UCSD-AML1 (cell line): ENCODE results near the gene LSS.
"Not testable (repeated sequence)": the region's sequence is repeated elsewhere in the genome, so short reads cannot be mapped to it uniquely, and the experiment has no call there.

ENCODE experiments used
- DNase-seq: peaks from one replicate; lab custom pipeline; 2025; ENCODE audit not compliant: unreplicated experiment; lab: John Stamatoyannopoulos, UW

The LSS gene

GRCh38 chr21:46206163-46207005, 22.2 kb downstream of the LSS start:
- no peak for DNase-seq

- no peak for DNase-seq
These were observed 22.8 kb downstream of the LSS start for GRCh38 chr21:46205766-46206162.

DNA sequence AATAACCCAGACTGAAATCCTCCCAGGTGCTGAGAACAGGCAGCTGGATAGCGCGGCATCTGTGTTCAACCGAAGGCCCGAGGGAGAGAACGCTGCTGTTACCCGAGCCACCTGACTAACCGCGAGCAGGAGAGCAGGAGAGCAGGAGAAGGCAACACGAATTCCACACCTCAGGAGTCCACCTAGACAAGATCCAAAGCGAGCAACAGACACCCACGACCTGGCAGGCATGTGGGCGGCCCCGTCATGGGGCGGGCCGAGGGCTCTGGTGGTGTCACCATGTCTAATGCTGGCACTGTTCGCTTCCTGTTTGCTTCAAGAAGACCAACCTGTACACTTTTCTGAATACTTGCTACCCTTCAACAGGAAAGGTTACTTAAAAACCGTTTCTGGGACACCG, 23.4 kb downstream of the LSS start:
- no peak for DNase-seq

DNA sequence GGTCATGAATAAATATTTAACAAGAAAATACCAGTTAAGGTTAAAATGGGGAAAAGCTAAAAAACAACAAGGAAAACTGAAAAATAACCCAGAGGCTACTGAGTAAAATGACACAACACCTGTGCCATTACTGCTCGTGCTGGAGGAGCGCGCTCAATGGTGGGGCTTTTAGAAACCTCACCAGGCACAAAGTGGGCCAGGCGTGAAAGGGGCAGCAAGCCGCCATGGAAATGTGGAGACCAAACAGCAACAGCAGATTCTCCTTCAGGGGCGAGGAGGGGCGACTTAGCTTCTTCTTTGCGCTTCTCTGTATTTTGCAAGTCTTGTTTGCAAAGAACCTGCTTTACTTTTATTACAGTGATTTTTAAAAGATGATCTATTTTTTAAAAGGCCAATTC, 25.4 kb downstream of the LSS start:
- DNase-seq: no peak

DNA sequence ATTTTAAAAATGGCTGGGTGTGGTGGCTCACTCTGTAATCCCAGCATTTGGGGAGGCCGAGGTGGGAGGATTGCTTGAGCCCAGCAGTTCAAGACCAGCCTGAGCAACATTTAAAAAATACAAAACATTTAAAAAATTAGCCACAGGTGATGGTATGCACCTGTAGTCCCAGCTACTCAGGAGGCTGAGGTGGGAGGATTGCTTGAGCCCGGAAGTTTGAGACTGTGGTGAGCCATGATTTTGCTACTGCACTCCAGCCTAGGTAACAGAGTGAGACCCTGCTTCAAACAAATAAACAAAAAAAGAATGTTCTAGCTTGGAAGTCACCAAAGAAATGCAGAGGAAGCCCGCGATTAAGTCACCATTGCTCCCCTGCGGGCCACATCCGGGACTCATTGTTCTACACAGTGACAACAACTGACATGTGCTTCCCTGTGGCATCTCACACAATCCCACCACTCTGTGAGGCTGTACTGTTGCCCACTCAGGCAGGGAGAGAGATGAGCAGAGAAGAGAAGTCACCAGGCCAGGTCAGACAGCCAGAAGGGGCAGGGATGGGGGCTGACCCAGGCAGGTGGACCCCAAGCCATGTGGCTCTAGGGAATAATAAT, 25.9 kb downstream of the LSS start:
- DNase-seq: no peak

GRCh38 chr21:46200877-46201803, 27.4 kb downstream of the LSS start:
- DNase-seq: not testable (repeated sequence)

DNA sequence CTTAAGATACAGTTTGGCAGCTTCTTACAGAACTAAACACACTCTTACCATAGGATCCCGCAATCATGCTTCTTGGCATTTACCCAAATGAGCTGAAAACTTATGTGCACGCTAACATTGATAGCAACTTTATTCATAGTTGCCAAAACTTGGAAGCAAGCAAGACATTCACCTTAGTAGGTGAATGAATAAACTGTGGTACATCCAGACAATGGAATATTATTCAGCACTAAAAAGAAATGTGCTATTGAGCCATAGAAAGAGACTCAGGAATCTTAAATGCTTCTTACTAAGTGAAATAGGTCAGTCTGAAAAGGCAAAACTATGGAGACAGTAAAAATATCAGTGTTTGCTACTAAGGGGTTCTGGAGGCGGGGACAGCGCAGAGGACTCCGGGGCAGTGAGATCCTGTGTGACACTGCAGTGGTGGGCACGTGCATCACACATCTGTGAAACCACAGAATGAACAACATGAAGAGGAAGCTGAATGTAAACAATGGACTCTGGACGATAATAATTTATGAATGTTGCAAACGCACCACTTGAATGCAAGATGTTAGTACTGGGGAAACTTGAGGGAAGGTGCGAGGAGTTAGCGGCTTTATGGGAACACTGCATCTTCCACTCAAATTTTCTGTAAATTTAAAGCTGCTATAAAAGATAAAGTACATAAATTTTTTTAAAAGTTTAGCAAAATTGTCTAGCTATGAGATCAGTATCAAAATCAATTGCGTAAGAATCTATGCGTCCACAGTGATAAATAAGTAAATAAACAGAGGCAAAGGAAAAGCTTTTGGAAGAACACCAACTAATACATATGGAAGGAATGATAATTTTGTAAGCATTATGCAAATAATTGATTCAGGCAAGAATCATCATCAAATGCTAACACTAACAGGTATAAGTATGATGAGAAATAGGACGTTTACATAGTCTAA, 28.9 kb downstream of the LSS start:
- DNase-seq: no peak

GRCh38 chr21:46196733-46197132, 31.8 kb downstream of the LSS start:
- no peak for DNase-seq

GRCh38 chr21:46195595-46196195, 32.9 kb downstream of the LSS start:
- DNase-seq: no peak

- no peak for DNase-seq
These were observed 33.9 kb downstream of the LSS start for GRCh38 chr21:46194374-46195334.

DNA sequence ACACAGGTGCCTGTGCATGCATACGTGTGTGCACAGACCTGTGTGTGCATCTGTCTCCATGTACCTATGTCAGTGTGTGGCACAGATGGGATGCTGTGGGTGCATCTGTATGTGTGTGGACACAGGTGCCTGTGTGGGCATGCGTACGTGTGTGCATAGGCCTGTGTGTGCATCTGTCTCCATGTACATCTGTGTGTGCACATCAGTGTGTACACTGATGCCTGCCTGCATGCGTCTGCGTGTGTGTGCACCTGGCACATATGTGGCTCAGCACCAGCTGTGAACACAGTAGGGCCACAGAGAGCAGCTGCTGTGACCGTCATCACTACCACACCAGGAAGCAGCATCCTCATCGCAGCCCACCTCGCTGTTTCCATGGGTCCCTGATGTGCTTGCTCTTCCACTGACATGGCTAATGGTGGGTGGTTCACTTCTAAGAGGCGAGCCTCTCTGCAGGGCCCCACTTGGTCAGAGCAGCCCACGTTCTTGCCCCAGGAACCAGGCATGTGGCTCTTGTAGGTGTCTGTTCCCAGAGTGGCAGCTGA, 34.7 kb downstream of the LSS start:
- no peak for DNase-seq

GRCh38 chr21:46191686-46192575, 36.6 kb downstream of the LSS start:
- DNase-seq: no peak

DNA sequence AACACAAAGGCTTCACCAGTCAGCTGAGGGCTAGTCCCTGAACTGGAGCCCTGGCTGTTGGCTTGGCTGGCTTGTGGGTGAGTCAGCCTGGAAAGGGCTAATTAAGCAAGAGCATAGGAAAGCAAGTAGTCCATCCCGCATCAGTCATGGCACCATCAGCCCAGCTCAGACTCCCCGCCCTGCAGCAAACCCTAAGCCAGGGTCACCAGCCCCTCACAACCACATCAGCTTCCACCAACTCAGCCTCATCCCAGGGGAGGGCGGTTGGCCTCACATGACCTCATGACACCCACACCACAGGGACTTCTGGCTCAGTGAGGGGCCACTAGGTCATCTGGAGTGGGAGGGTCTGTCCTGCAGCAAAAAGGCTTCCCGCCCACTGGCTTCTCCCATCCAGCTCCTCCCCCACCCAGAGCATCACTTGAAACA, 37.3 kb downstream of the LSS start:
- DNase-seq: no peak

- no peak for DNase-seq
These were observed 38.0 kb downstream of the LSS start for GRCh38 chr21:46190491-46191131.

DNA sequence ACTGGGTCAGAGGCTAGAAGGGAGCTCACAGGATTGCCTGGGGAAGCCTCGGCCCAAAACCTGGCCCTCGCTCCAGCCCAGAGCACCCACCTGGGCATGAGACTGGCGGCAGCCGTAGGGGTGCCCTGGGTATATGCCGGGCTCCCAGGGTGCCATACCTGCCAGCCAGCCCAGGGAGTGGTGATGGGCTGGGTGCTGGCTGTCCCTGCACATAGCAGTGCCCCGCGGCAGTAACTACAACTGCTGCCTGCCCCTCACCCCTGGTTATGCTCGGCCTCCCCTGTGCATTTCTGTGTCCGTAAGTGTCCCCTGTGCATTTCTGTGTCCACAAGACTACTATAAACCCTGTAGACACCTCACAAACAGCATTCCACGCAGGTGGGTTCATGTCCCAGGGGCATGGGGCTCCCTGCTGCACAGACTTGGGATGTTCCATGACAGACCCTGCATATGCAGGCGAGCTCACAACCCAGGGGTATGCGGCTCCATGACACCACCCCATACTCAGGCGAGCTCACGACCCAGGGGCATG, 38.5 kb downstream of the LSS start:
- no peak for DNase-seq

- DNase-seq: no peak
These were observed 39.2 kb downstream of the LSS start for GRCh38 chr21:46189213-46189958.
